ENCODE results near the gene WIPF3. TPM values are rescaled to one million over a fixed set of nuclear protein-coding genes. Genes with fewer than 3 reads are reported as not detected.
"Not testable (repeated sequence)": the region's sequence is repeated elsewhere in the genome, so short reads cannot be mapped to it uniquely, and the experiment has no call there.

WIPF3 gene
- total RNA-seq, 1 donor from 2014 or later = not detected

- no peak for DNase-seq (ENCODE audit: low read depth in 2 of 2)
Observed at GRCh38 chr7:29953726-29954347, 147.5 kb downstream of the WIPF3 start.

- no peak for DNase-seq (ENCODE audit: low read depth in 2 of 2)
Observed at GRCh38 chr7:29955075-29955792, 148.9 kb downstream of the WIPF3 start.

- DNase-seq (ENCODE audit: low read depth in 2 of 2) = peak in 1 of 2 donors; percentile 12
Observed at GRCh38 chr7:29955799-29956486, 149.6 kb downstream of the WIPF3 start.

- DNase-seq (ENCODE audit: low read depth in 2 of 2) = no peak
Observed at GRCh38 chr7:29956487-29956836, 150.2 kb downstream of the WIPF3 start.

GRCh38 chr7:29957521-29958310 lies 151.4 kb downstream of the WIPF3 start:
- no peak for DNase-seq (ENCODE audit: low read depth in 2 of 2)

GRCh38 chr7:29958667-29959358 lies 152.5 kb downstream of the WIPF3 start:
- no peak for DNase-seq (ENCODE audit: low read depth in 2 of 2)

GRCh38 chr7:29961611-29962010 lies 155.3 kb downstream of the WIPF3 start:
- DNase-seq (ENCODE audit: low read depth in 2 of 2) = not testable (repeated sequence)

GRCh38 chr7:29962035-29962434 lies 155.7 kb downstream of the WIPF3 start:
- DNase-seq (ENCODE audit: low read depth in 2 of 2) = no peak

GRCh38 chr7:29965030-29965429 lies 158.7 kb downstream of the WIPF3 start:
- no peak for DNase-seq (ENCODE audit: low read depth in 2 of 2)

Other genes with a start within 250 kb of the WIPF3 start
- under 0.01 TPM in 1 of 2 replicates, not detected in the other for gene PRR15, start 242.7 kb upstream of the WIPF3 start, total RNA-seq
- gene SCRN1, start 183.3 kb downstream of the WIPF3 start, total RNA-seq = 62.3 and 64.1 TPM in 2 replicates
- gene FKBP14, start 220.2 kb downstream of the WIPF3 start, total RNA-seq = 7.9 and 8.7 TPM in 2 replicates
- 12.3 and 12.4 TPM in 2 replicates for gene PLEKHA8, start 221.9 kb downstream of the WIPF3 start, total RNA-seq

All from lung microvascular endothelial cell (primary cell).